ENCODE measurements around the gene DGKA. TPM values are rescaled to one million over a fixed set of nuclear protein-coding genes. Genes with fewer than 3 reads are reported as not detected.

Gene DGKA
- total and polyA plus RNA-seq, 2 of the 13 experiments (the other 11 are each of a cell fraction or from before 2014, with no cell fraction given), result 2.4 to 5.4 TPM

DNA sequence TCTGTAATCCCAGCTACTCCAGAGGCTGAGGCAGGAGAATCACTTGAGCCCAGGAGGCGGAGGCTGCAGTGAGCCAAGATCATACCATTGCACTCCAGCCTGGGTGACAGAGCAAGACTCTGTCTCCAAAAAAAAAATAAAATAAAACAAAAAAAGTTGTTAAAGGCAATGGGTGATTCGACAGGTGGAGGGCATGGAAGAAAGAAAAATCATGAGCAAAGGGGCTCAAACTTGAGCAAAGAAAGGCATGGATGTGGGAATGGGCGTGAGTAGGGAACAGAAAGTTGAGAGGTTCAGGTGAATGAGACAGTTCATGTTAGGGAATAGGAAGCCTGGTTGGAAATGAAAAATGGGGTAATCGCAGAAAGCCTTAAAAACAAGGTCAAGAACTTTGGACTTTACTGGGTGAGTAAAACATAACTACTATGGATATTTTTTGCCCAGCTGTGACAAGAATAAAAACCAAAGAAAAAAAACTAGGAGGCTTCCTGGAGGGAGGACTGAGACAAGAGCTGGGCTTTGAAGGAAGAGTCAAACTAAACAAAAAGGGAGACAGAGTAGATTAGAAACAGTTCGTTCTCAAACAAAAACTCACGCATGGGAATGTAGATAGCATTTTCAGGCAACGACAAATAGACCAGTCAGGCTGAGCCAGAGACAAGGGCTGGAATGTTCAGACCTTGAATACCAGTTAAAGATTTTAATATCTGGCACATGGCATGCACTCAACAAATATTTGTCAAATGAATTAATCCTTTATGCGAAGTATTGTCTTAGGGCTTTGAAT lies 22.0 kb upstream of the DGKA start (continued):
- TF ChIP-seq, protein P1, sequence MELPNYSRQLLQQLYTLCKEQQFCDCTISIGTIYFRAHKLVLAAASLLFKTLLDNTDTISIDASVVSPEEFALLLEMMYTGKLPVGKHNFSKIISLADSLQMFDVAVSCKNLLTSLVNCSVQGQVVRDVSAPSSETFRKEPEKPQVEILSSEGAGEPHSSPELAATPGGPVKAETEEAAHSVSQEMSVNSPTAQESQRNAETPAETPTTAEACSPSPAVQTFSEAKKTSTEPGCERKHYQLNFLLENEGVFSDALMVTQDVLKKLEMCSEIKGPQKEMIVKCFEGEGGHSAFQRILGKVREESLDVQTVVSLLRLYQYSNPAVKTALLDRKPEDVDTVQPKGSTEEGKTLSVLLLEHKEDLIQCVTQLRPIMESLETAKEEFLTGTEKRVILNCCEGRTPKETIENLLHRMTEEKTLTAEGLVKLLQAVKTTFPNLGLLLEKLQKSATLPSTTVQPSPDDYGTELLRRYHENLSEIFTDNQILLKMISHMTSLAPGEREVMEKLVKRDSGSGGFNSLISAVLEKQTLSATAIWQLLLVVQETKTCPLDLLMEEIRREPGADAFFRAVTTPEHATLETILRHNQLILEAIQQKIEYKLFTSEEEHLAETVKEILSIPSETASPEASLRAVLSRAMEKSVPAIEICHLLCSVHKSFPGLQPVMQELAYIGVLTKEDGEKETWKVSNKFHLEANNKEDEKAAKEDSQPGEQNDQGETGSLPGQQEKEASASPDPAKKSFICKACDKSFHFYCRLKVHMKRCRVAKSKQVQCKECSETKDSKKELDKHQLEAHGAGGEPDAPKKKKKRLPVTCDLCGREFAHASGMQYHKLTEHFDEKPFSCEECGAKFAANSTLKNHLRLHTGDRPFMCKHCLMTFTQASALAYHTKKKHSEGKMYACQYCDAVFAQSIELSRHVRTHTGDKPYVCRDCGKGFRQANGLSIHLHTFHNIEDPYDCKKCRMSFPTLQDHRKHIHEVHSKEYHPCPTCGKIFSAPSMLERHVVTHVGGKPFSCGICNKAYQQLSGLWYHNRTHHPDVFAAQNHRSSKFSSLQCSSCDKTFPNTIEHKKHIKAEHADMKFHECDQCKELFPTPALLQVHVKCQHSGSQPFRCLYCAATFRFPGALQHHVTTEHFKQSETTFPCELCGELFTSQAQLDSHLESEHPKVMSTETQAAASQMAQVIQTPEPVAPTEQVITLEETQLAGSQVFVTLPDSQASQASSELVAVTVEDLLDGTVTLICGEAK (IDR thresholded peaks at IDR 0.05), result no peak
- TF ChIP-seq, protein P1 (CRISPR knock-in tag; IDR thresholded peaks at IDR 0.05), result no peak
- TF ChIP-seq, protein P2, sequence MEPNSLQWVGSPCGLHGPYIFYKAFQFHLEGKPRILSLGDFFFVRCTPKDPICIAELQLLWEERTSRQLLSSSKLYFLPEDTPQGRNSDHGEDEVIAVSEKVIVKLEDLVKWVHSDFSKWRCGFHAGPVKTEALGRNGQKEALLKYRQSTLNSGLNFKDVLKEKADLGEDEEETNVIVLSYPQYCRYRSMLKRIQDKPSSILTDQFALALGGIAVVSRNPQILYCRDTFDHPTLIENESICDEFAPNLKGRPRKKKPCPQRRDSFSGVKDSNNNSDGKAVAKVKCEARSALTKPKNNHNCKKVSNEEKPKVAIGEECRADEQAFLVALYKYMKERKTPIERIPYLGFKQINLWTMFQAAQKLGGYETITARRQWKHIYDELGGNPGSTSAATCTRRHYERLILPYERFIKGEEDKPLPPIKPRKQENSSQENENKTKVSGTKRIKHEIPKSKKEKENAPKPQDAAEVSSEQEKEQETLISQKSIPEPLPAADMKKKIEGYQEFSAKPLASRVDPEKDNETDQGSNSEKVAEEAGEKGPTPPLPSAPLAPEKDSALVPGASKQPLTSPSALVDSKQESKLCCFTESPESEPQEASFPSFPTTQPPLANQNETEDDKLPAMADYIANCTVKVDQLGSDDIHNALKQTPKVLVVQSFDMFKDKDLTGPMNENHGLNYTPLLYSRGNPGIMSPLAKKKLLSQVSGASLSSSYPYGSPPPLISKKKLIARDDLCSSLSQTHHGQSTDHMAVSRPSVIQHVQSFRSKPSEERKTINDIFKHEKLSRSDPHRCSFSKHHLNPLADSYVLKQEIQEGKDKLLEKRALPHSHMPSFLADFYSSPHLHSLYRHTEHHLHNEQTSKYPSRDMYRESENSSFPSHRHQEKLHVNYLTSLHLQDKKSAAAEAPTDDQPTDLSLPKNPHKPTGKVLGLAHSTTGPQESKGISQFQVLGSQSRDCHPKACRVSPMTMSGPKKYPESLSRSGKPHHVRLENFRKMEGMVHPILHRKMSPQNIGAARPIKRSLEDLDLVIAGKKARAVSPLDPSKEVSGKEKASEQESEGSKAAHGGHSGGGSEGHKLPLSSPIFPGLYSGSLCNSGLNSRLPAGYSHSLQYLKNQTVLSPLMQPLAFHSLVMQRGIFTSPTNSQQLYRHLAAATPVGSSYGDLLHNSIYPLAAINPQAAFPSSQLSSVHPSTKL (CRISPR knock-in tag; IDR thresholded peaks at IDR 0.05), result peak; percentile 34; the same call in 1 of the 2 replicates
- TF ChIP-seq, protein P3, sequence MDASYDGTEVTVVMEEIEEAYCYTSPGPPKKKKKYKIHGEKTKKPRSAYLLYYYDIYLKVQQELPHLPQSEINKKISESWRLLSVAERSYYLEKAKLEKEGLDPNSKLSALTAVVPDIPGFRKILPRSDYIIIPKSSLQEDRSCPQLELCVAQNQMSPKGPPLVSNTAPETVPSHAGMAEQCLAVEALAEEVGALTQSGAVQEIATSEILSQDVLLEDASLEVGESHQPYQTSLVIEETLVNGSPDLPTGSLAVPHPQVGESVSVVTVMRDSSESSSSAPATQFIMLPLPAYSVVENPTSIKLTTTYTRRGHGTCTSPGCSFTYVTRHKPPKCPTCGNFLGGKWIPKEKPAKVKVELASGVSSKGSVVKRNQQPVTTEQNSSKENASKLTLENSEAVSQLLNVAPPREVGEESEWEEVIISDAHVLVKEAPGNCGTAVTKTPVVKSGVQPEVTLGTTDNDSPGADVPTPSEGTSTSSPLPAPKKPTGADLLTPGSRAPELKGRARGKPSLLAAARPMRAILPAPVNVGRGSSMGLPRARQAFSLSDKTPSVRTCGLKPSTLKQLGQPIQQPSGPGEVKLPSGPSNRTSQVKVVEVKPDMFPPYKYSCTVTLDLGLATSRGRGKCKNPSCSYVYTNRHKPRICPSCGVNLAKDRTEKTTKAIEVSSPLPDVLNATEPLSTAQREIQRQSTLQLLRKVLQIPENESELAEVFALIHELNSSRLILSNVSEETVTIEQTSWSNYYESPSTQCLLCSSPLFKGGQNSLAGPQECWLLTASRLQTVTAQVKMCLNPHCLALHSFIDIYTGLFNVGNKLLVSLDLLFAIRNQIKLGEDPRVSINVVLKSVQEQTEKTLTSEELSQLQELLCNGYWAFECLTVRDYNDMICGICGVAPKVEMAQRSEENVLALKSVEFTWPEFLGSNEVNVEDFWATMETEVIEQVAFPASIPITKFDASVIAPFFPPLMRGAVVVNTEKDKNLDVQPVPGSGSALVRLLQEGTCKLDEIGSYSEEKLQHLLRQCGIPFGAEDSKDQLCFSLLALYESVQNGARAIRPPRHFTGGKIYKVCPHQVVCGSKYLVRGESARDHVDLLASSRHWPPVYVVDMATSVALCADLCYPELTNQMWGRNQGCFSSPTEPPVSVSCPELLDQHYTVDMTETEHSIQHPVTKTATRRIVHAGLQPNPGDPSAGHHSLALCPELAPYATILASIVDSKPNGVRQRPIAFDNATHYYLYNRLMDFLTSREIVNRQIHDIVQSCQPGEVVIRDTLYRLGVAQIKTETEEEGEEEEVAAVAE (CRISPR knock-in tag; IDR thresholded peaks at IDR 0.05; ENCODE audit: borderline replicate concordance), result no peak
- TF ChIP-seq ZNF768 (CRISPR knock-in tag; IDR thresholded peaks at IDR 0.05), result no peak
- no peak for TF ChIP-seq TOPORS (CRISPR knock-in tag; IDR thresholded peaks at IDR 0.05)
- no peak for TF ChIP-seq TRIM24 (CRISPR knock-in tag; IDR thresholded peaks at IDR 0.05)
- TF ChIP-seq ZNF713 (CRISPR knock-in tag; IDR thresholded peaks at IDR 0.05), result no peak
